ENCODE data around the gene SAMD1. TPM values are rescaled to one million over a fixed set of nuclear protein-coding genes. Genes with fewer than 3 reads are reported as not detected.
"Not testable (repeated sequence)": the region's sequence is repeated elsewhere in the genome, so short reads cannot be mapped to it uniquely, and the experiment has no call there.

SAMD1 gene
- total and polyA plus RNA-seq, 7 donors: 8.7 to 40.9 (median 15.6) TPM

- 96 to 97% methylated on average over 4 of the region's 4 CpGs for WGBS, 2 donors
- H3K27me3 ChIP-seq: no peaks in the 10 kb centered on the region
- no peak for DNase-seq
- TF ChIP-seq CTCF (IDR thresholded peaks at IDR 0.05): no peak
- no peak for TF ChIP-seq EP300 (IDR thresholded peaks at IDR 0.05)
- no peak for TF ChIP-seq POLR2AphosphoS5 (IDR thresholded peaks at IDR 0.05)
- TF ChIP-seq POLR2A (IDR thresholded peaks at IDR 0.05): no peak
- no peaks in the 10 kb centered on the region for H3K4me1 ChIP-seq
- intact Hi-C loops (cut with DNase I): no loop called here
- H3K4me3 ChIP-seq: no peak overlapping the region
- no peak overlapping the region for H3K27ac ChIP-seq
- no peaks in the 10 kb centered on the region for H3K36me3 ChIP-seq
- no peaks in the 10 kb centered on the region for H3K9me3 ChIP-seq
These were observed 40.0 kb downstream of the SAMD1 start for GRCh38 chr19:14050512-14050911.

GRCh38 chr19:14048443-14049153 lies 42.0 kb downstream of the SAMD1 start:
- Histone ChIP-seq H3K4me3 (no peak overlapping the region), H3K27me3 (no peaks in the 10 kb centered on the region), H3K4me1 (no peaks in the 10 kb centered on the region), H3K36me3 (no peaks in the 10 kb centered on the region), H3K27ac (no peak overlapping the region), H3K9me3 (no peaks in the 10 kb centered on the region)
- intact Hi-C loops (cut with DNase I): loop anchor here (10.0 kb wide), 1 partner anchor 454 kb away; no protein-coding TSS in a partner anchor
- 73 to 80% methylated on average over 8 of the region's 8 CpGs for whole genome bisulfite sequencing, 2 donors
- TF ChIP-seq EP300 (IDR thresholded peaks at IDR 0.05): no peak
- no peak for TF ChIP-seq POLR2A (IDR thresholded peaks at IDR 0.05)
- TF ChIP-seq CTCF (IDR thresholded peaks at IDR 0.05): peak in 3 of 4 experiments; percentile 47 to 67 (median 48)
- no peak for DNase-seq

- not testable (repeated sequence) for H3K4me3 ChIP-seq, H3K4me1 ChIP-seq, H3K9me3 ChIP-seq, H3K36me3 ChIP-seq, H3K27me3 ChIP-seq, H3K27ac ChIP-seq, DNase-seq
- intact Hi-C loops (cut with DNase I): loop anchor here (10.0 kb wide), 1 partner anchor 453 kb away; no protein-coding TSS in a partner anchor
- 96 to 99% methylated on average over 10 of the region's 10 CpGs for WGBS, 2 donors
These were observed 42.7 kb downstream of the SAMD1 start for GRCh38 chr19:14047866-14048265.

- H3K4me1 ChIP-seq, DNase-seq, H3K4me3 ChIP-seq, H3K9me3 ChIP-seq, H3K36me3 ChIP-seq, H3K27me3 ChIP-seq, H3K27ac ChIP-seq: not testable (repeated sequence)
- 68 to 70% methylated on average over 19 of the region's 19 CpGs for WGBS, 2 donors
- intact Hi-C loops (cut with DNase I): loop anchor here (10.0 kb wide), 1 partner anchor 448 kb away; no protein-coding TSS in a partner anchor
- peak in 2 of 4 experiments; percentile 26 to 40 for TF ChIP-seq CTCF (IDR thresholded peaks at IDR 0.05)
These were observed 47.6 kb downstream of the SAMD1 start for GRCh38 chr19:14042659-14043608.

- no peak for DNase-seq
- H3K9me3 ChIP-seq: no peaks in the 10 kb centered on the region
- no peak overlapping the region for H3K27ac ChIP-seq
- intact Hi-C loops (cut with DNase I): no loop called here
- H3K27me3 ChIP-seq: no peaks in the 10 kb centered on the region
- H3K36me3 ChIP-seq: no peaks in the 10 kb centered on the region
- WGBS, 2 donors: 83 to 93% methylated on average over 7 of the region's 7 CpGs
- H3K4me3 ChIP-seq: no peak overlapping the region
- TF ChIP-seq EP300 (IDR thresholded peaks at IDR 0.05) (no peak), POLR2AphosphoS5 (IDR thresholded peaks at IDR 0.05) (no peak), POLR2A (IDR thresholded peaks at IDR 0.05) (no peak), CTCF (IDR thresholded peaks at IDR 0.05) (no peak)
- no peaks in the 10 kb centered on the region for H3K4me1 ChIP-seq
These were observed 51.4 kb downstream of the SAMD1 start for GRCh38 chr19:14039181-14039580.

Measured in sigmoid colon (tissue), 7 donors.